DOHH2 (cell line): ENCODE results near the gene RAB3IL1.
"Not testable (repeated sequence)": the region's sequence is repeated elsewhere in the genome, so short reads cannot be mapped to it uniquely, and the experiment has no call there.

Experiments
- H3F3A ChIP-seq: fragments of 200-600 bp; sonication (generic), shearing (Covaris generic); 2 replicates; pipeline ENCODE4 v1.6.0; 2016; ENCODE audit warnings: antibody characterized with exemption, mild to moderate bottlenecking; ENCODE audit not compliant: control insufficient read depth, insufficient read depth
- H3K27ac ChIP-seq: fragments of 200-600 bp; sonication (generic); 2 replicates; pipeline ENCODE4 v1.5.1; 2014; ENCODE audit warnings: low read depth, mild to moderate bottlenecking, low read length, moderate library complexity
- H3K27me3 ChIP-seq: fragments of 200-600 bp; sonication (generic); 2 replicates; pipeline ENCODE4 v1.6.1; 2014; ENCODE audit warnings: mild to moderate bottlenecking, low read length, mixed read lengths; ENCODE audit not compliant: control insufficient read depth
- H3K36me3 ChIP-seq: fragments of 200-600 bp; sonication (generic); 2 replicates; pipeline ENCODE4 v1.6.1; 2014; ENCODE audit warnings: mild to moderate bottlenecking, low read length, moderate library complexity, mixed read lengths; ENCODE audit not compliant: control insufficient read depth
- H3K4me1 ChIP-seq: fragments of 200-600 bp; sonication (generic); 2 replicates; pipeline ENCODE4 v1.6.1; 2014; ENCODE audit warnings: mild to moderate bottlenecking, low read length, mixed read lengths; ENCODE audit not compliant: control insufficient read depth
- H3K4me2 ChIP-seq: fragments of 200-600 bp; sonication (generic); 2 replicates; pipeline ENCODE4 v1.6.0; 2014; ENCODE audit warnings: mild to moderate bottlenecking, low read length, moderate library complexity
- H3K4me3 ChIP-seq: fragments of 200-600 bp; sonication (generic); 2 replicates; pipeline ENCODE4 v1.5.1; 2014; ENCODE audit warnings: mild to moderate bottlenecking, low read length, mixed read lengths
- H3K79me2 ChIP-seq: fragments of 200-600 bp; sonication (generic); 2 replicates; pipeline ENCODE4 v1.6.1; 2014; ENCODE audit warnings: mild to moderate bottlenecking, low read length, mixed read lengths; ENCODE audit not compliant: control insufficient read depth
- H3K9me2 ChIP-seq: fragments of 200-600 bp; sonication (generic); replicated peaks from 2 replicates; pipeline ENCODE4 v1.6.1; 2014; ENCODE audit warnings: mild to moderate bottlenecking, low read length, mixed read lengths; ENCODE audit not compliant: control insufficient read depth
- H3K9me3 ChIP-seq: fragments of 200-600 bp; sonication (generic); 2 replicates; pipeline ENCODE4 v1.6.1; 2014; ENCODE audit warnings: antibody characterized with exemption, low read length, mixed read lengths; ENCODE audit not compliant: control insufficient read depth, insufficient read depth
- H4K20me1 ChIP-seq: fragments of 200-600 bp; sonication (generic); 2 replicates; pipeline ENCODE4 v1.6.0; 2014; ENCODE audit warnings: low read depth, mild to moderate bottlenecking, antibody characterized with exemption, low read length, moderate library complexity; ENCODE audit not compliant: control insufficient read depth, insufficient read depth
- EZH2phosphoT487 ChIP-seq: fragments of 200-600 bp; sonication (generic); IDR thresholded peaks from 2 replicates; pipeline ENCODE4 v1.6.1; 2017; ENCODE audit warnings: borderline replicate concordance, mild to moderate bottlenecking, antibody characterized with exemption, low read length, moderate library complexity, mixed read lengths
- TF ChIP-seq, protein P1 (sequence below): fragments of 200-600 bp; sonication (generic); IDR thresholded peaks from one replicate; pipeline ENCODE4 v1.5.1; 2014; ENCODE audit warnings: antibody characterized with exemption, mild to moderate bottlenecking, low read depth, low read length; ENCODE audit not compliant: poor library complexity, severe bottlenecking

The RAB3IL1 gene

DNA sequence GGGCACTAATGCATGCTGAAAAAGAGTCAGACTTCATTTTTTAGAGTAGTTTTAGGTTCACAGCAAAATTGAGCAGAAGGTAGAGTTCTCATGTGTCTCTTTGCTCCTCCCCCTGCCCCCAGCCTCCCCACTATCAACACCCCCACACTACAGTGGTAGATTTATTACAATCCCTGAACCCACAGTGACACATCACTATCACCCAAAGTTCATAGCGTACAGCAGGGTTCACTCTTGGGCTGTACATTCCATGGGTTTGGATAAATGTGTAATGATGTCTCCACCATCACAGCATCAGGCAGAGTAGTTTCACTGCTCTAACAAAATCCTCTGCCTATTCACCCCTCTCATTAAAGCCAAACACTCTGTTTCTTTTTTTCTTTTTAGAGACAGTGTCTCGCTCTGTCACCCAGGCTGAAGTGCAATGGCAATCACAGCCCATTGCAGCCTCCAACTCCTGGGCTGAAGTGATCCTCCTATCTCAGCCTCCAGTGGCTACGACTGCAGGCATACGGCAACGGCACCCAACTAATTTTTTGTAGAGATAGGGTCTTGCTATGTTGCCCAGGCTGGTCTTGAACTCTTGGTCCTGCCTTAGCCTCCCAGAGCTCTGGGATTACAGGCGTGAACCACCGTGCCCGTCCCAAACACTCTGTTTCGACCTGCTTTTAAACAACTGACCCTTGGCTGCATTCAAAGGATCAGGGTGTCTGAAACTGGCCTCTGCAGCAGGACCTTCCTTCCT, 36.9 kb upstream of the RAB3IL1 start:
- H3K4me1 ChIP-seq, result peaks cover 6% of the 10 kb centered on the region; the same call in 1 of the 2 replicates

DNA sequence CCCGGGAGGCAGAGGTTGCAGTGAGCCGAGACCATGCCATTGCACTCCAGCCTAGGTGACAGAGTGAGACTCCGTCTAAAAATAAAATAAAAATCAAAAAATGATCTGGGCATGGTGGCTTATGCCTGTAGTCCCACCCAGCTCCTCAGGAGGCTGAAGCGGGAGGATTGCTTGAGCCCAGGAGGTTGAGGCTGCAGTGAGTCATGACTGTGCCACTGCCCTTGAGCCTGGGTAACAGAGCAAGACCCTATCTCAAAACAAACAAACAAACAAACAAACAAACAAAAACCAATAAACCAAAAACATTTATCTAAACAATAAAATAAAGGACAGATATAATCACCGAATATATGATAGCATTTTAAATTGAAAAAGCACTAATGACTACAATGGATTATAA, 36.3 kb upstream of the RAB3IL1 start:
- not testable (repeated sequence) for H3K9me3 ChIP-seq, H4K20me1 ChIP-seq, H3K4me2 ChIP-seq, H3K27me3 ChIP-seq, H3K27ac ChIP-seq, H3K4me3 ChIP-seq, H3K36me3 ChIP-seq, H3K4me1 ChIP-seq, H3K9me2 ChIP-seq, H3K79me2 ChIP-seq, H3F3A ChIP-seq

More for the DNA sequence above, 36.9 kb upstream of the RAB3IL1 start:
- no peak for TF ChIP-seq EZH2phosphoT487
- TF ChIP-seq, protein P1, sequence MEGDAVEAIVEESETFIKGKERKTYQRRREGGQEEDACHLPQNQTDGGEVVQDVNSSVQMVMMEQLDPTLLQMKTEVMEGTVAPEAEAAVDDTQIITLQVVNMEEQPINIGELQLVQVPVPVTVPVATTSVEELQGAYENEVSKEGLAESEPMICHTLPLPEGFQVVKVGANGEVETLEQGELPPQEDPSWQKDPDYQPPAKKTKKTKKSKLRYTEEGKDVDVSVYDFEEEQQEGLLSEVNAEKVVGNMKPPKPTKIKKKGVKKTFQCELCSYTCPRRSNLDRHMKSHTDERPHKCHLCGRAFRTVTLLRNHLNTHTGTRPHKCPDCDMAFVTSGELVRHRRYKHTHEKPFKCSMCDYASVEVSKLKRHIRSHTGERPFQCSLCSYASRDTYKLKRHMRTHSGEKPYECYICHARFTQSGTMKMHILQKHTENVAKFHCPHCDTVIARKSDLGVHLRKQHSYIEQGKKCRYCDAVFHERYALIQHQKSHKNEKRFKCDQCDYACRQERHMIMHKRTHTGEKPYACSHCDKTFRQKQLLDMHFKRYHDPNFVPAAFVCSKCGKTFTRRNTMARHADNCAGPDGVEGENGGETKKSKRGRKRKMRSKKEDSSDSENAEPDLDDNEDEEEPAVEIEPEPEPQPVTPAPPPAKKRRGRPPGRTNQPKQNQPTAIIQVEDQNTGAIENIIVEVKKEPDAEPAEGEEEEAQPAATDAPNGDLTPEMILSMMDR, result no peak
- no peaks in the 10 kb centered on the region for H4K20me1 ChIP-seq
- H3K27me3 ChIP-seq, result no peaks in the 10 kb centered on the region; the same call in 1 of the 2 replicates
- H3K27ac ChIP-seq, result no peak overlapping the region
- no peaks in the 10 kb centered on the region for H3K36me3 ChIP-seq
- H3K4me3 ChIP-seq, result no peak overlapping the region
- no peak overlapping the region for H3K4me2 ChIP-seq
- no peaks in the 10 kb centered on the region for H3K9me2 ChIP-seq
- H3F3A ChIP-seq, result no peaks in the 10 kb centered on the region
- no peaks in the 10 kb centered on the region for H3K9me3 ChIP-seq
- H3K79me2 ChIP-seq, result no peaks in the 10 kb centered on the region

DNA sequence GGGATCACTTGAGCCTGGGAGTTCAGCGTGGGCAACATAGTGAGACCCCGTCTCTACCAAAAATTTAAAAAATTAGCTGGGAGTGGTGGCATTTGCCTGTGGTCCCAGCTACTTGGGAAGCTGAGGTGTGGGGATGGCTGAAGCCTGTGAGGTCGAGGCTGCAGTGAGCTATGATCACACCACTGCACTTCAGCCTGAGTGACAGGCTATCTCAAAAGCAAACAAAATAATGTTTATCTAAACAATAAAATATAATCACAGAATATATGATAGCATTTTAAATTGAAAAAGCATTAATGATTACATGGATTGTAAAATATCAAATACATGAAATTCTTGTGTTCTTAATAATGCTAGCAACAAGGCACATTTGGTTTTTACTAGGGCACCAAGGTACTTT, 35.5 kb upstream of the RAB3IL1 start:
- TF ChIP-seq, protein P1, result no peak
- TF ChIP-seq EZH2phosphoT487, result no peak
- Histone ChIP-seq H3K4me2 (no peak overlapping the region), H3K27ac (no peak overlapping the region), H3K36me3 (no peaks in the 10 kb centered on the region), H3K9me2 (no peaks in the 10 kb centered on the region), H3F3A (no peaks in the 10 kb centered on the region), H3K9me3 (no peaks in the 10 kb centered on the region), H3K79me2 (no peaks in the 10 kb centered on the region), H3K27me3 (peaks cover 2% of the 10 kb centered on the region; the same call in 1 of the 2 replicates), H3K4me1 (peaks cover 7% of the 10 kb centered on the region; the same call in 1 of the 2 replicates), H3K4me3 (no peak overlapping the region), H4K20me1 (no peaks in the 10 kb centered on the region)

DNA sequence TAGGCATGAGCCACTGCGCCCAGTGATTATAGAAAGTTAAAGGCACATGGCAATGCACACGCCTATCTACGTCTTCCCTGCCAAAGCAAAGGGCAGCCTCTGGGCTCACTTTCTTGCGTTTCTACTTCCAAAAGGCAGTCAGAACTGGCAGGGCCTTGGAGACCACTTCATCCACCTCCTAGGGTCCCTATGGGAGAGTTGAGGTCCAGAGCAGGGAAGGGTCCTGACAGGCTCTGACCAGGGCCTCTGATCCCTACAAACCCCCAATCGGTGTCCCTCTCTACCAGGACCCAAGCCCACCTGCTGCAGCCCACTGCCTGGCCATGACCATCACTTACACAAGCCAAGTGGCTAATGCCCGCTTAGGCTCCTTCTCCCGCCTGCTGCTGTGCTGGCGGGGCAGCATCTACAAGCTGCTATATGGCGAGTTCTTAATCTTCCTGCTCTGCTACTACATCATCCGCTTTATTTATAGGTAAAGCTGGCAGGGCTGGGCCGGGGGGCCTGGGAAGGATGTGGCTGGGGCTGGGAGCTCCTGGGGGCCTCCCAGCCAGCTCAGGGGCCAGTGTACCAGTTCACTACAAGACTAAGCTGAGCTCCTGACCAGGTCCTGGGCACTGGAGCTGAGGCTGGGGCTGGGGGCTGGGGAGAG, 34.2 kb upstream of the RAB3IL1 start:
- Histone ChIP-seq H3K27ac (no peak overlapping the region), H3F3A (no peaks in the 10 kb centered on the region), H3K36me3 (no peaks in the 10 kb centered on the region), H3K4me1 (peaks cover 9% of the 10 kb centered on the region; the same call in 1 of the 2 replicates), H3K27me3 (peaks cover 2% of the 10 kb centered on the region; the same call in 1 of the 2 replicates), H3K4me2 (no peak overlapping the region), H4K20me1 (no peaks in the 10 kb centered on the region), H3K9me3 (no peaks in the 10 kb centered on the region), H3K9me2 (no peaks in the 10 kb centered on the region), H3K79me2 (no peaks in the 10 kb centered on the region), H3K4me3 (no peak overlapping the region)
- no peak for TF ChIP-seq EZH2phosphoT487
- TF ChIP-seq, protein P1, result no peak
